Caco-2 (cell line): ENCODE measurements around the gene KIFAP3. TPM values are rescaled to one million over a fixed set of nuclear protein-coding genes. Genes with fewer than 3 reads are reported as not detected.

ENCODE experiments used
- BruUV-seq: library from RNA; stranded (reverse); fragments of 400-500 nt; replicated peaks from 2 replicates; lab custom pipeline; 2021; lab: Mats Ljungman, UMichigan
- CTCF ChIA-PET: fragments of 300-600 bp; sonication (Branson Sonifier 250); formaldehyde crosslinking; loops from one replicate; lab custom pipeline; 2022; ENCODE audit warnings: antibody characterized with exemption; lab: Charles Lee
- POLR2A ChIA-PET: fragments of 300-600 bp; sonication (Branson Sonifier 250); formaldehyde crosslinking; loops from one replicate; lab custom pipeline; 2022; ENCODE audit warnings: antibody characterized with exemption; lab: Charles Lee
- DNase-seq, 2 experiments: peaks; one replicate each; pipeline versions ENCODE4 v3.0.0 to v3.0.0-alpha.2; 2020 to 2022
- H3K27me3 ChIP-seq: replicated peaks from 2 replicates; pipeline ENCODE4 v1.6.0; 2011; ENCODE audit warnings: low read length; ENCODE audit not compliant: control insufficient read depth, insufficient read depth
- H3K36me3 ChIP-seq: 2 replicates; pipeline ENCODE4 v1.5.1; 2011; ENCODE audit warnings: low read length; ENCODE audit not compliant: control insufficient read depth, insufficient read depth
- H3K4me1 ChIP-seq: fragments of 250-450 bp; sonication (Bioruptor Pico); 2 replicates; pipeline ENCODE4 v1.5.1; 2020; ENCODE audit warnings: mild to moderate bottlenecking
- H3K4me3 ChIP-seq: 2 replicates; pipeline ENCODE4 v1.5.1; 2011; ENCODE audit warnings: low read depth, mild to moderate bottlenecking, control low read depth, low read length
- H3K9me3 ChIP-seq: fragments of 250-450 bp; sonication (Bioruptor Pico); 2 replicates; pipeline ENCODE4 v1.5.1; 2020; ENCODE audit warnings: mild to moderate bottlenecking, moderate library complexity
- H3K27ac Mint-ChIP-seq: one replicate; pipeline ENCODE4 v1.8.0; 2022; ENCODE audit warnings: mixed read lengths; ENCODE audit not compliant: unreplicated experiment
- H3K27me3 Mint-ChIP-seq: one replicate; pipeline ENCODE4 v1.8.0; 2022; ENCODE audit warnings: mixed read lengths; ENCODE audit not compliant: insufficient read depth, unreplicated experiment
- H3K36me3 Mint-ChIP-seq: one replicate; pipeline ENCODE4 v1.8.0; 2022; ENCODE audit warnings: mild to moderate bottlenecking, mixed read lengths; ENCODE audit not compliant: insufficient read depth, unreplicated experiment
- H3K4me1 Mint-ChIP-seq: one replicate; pipeline ENCODE4 v1.8.0; 2022; ENCODE audit warnings: low read depth, mixed read lengths; ENCODE audit not compliant: unreplicated experiment
- H3K4me3 Mint-ChIP-seq: one replicate; pipeline ENCODE4 v1.8.0; 2022; ENCODE audit warnings: mild to moderate bottlenecking, moderate library complexity, mixed read lengths; ENCODE audit not compliant: unreplicated experiment
- H3K9me3 Mint-ChIP-seq: one replicate; pipeline ENCODE4 v1.8.0; 2022; ENCODE audit warnings: mixed read lengths; ENCODE audit not compliant: unreplicated experiment
- intact Hi-C: fragments of 100-400 bp; cut with micrococcal nuclease; formaldehyde crosslinking; loops from one replicate; pipeline ENCODE4 v1.10.0; 2022; ENCODE audit not compliant: unreplicated experiment
- total RNA-seq: library from RNA; stranded (reverse); gene quantifications from 2 replicates; pipeline ENCODE4 v1.2.3, GENCODE V29; 2022
- TF ChIP-seq, protein P1 (sequence below), 2 experiments: fragments of 200-600 bp in 1 of 2; IDR thresholded peaks; 1 replicate in 1 of 2; 2 replicates in 1 of 2; pipeline versions ENCODE4 v1.5.1 to v1.8.0; 2011 to 2022; ENCODE audit warnings: antibody characterized with exemption in 1 of 2, control low read depth in 1 of 2, inconsistent platforms in 1 of 2, low read depth in 1 of 2, low read length in 1 of 2, mild to moderate bottlenecking in 1 of 2, moderate library complexity in 1 of 2; ENCODE audit not compliant: insufficient read depth in 1 of 2, severe bottlenecking in 1 of 2, unreplicated experiment in 1 of 2

Gene KIFAP3
- total RNA-seq, 1 experiment from 2014 or later = 10.9 TPM

DNA sequence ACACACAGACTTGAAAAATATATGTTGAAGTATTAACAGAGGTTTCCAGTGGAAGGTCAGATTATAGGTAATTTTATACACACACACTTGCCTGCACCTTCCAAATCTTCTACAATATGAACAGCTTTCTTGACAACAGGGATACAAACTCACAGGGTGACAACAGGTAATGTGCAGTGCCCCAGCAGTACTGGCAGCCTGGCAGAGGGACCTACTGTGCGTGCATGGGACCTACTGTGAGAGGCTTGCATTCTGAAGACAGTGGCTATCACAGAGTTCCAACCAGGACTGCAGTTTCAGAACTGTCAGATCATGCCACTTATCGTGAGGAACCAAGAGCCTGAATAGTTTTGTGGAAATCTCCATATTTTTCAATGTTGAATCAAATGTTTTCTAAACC lies 184.6 kb downstream of the KIFAP3 start:
- no TSS peak for BruUV-seq
- no peaks in the 10 kb centered on the region for H3K9me3 Mint-ChIP-seq
- no peaks in the 10 kb centered on the region for H3K9me3 ChIP-seq
- peaks cover 26% of the 10 kb centered on the region for H3K4me1 ChIP-seq
- peaks cover 26% of the 10 kb centered on the region for H3K4me1 Mint-ChIP-seq
- ChIA-PET CTCF (no interaction called here), POLR2A (no interaction called here)
- H3K4me3 ChIP-seq = no peak overlapping the region
- TF ChIP-seq, protein P1, sequence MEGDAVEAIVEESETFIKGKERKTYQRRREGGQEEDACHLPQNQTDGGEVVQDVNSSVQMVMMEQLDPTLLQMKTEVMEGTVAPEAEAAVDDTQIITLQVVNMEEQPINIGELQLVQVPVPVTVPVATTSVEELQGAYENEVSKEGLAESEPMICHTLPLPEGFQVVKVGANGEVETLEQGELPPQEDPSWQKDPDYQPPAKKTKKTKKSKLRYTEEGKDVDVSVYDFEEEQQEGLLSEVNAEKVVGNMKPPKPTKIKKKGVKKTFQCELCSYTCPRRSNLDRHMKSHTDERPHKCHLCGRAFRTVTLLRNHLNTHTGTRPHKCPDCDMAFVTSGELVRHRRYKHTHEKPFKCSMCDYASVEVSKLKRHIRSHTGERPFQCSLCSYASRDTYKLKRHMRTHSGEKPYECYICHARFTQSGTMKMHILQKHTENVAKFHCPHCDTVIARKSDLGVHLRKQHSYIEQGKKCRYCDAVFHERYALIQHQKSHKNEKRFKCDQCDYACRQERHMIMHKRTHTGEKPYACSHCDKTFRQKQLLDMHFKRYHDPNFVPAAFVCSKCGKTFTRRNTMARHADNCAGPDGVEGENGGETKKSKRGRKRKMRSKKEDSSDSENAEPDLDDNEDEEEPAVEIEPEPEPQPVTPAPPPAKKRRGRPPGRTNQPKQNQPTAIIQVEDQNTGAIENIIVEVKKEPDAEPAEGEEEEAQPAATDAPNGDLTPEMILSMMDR (IDR thresholded peaks at IDR 0.05; ENCODE audit: insufficient read depth in 1 of 2, low read depth in 1 of 2, low read length in 1 of 2, severe bottlenecking in 1 of 2, unreplicated experiment in 1 of 2) = no peak
- H3K4me3 Mint-ChIP-seq = no peak overlapping the region
- H3K27ac Mint-ChIP-seq = no peak overlapping the region
- no peak for DNase-seq
- no peaks in the 10 kb centered on the region for H3K36me3 ChIP-seq
- peaks cover 39% of the 10 kb centered on the region for H3K36me3 Mint-ChIP-seq
- H3K27me3 ChIP-seq = no peaks in the 10 kb centered on the region
- intact Hi-C loops = loop anchor here (5.0 kb wide), 1 partner anchor 318 kb away; no protein-coding TSS in a partner anchor
- H3K27me3 Mint-ChIP-seq = no peaks in the 10 kb centered on the region

DNA sequence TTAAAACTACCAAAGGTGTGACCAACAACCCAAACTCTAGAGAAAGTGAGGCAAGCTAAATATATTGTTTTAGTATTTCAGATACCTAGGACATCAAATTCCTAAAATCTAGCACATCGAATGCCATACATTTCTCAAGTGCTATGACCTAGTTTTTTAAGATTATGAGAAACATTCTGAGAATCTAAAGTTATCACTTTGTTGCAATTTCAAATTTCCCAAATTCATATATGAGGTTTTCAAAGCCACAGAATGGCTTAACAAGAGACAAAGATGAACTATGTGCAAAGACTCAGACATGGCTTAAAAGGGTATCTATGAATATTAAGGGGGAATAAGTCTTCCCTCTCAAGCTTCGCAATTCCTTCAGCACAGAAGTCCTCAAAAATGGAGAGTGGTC lies 187.6 kb downstream of the KIFAP3 start:
- ChIA-PET POLR2A (no interaction called here), CTCF (no interaction called here)
- no peak for DNase-seq
- no peak overlapping the region for H3K27ac Mint-ChIP-seq
- peaks cover 30% of the 10 kb centered on the region for H3K36me3 Mint-ChIP-seq
- intact Hi-C loops = no loop called here
- peaks cover 14% of the 10 kb centered on the region for H3K4me1 Mint-ChIP-seq
- no peak overlapping the region for H3K4me3 ChIP-seq
- H3K9me3 Mint-ChIP-seq = no peaks in the 10 kb centered on the region
- H3K9me3 ChIP-seq = no peaks in the 10 kb centered on the region
- no peaks in the 10 kb centered on the region for H3K27me3 Mint-ChIP-seq
- no peak overlapping the region for H3K4me3 Mint-ChIP-seq
- peaks cover 17% of the 10 kb centered on the region for H3K4me1 ChIP-seq
- no peaks in the 10 kb centered on the region for H3K36me3 ChIP-seq
- TF ChIP-seq, protein P1 (IDR thresholded peaks at IDR 0.05; ENCODE audit: insufficient read depth in 1 of 2, low read depth in 1 of 2, low read length in 1 of 2, severe bottlenecking in 1 of 2, unreplicated experiment in 1 of 2) = no peak
- H3K27me3 ChIP-seq = no peaks in the 10 kb centered on the region
- BruUV-seq = no TSS peak

DNA sequence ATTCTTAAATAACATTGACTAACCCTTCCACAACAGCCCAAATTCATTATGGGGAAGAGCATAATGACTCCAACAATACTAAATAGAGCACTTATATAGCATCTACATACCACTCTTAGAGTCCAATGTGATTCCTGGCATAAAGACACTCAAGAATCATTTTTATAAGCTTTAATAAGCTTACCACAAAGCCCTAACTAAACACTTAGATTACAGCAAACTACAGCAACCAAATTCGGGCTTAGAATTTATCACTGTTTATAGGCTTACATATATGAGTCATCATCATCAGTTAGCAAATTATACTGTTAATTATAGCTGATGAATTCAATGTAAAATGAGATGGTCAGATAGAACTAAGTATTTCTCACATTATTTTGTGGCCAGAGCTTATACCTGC lies 188.1 kb downstream of the KIFAP3 start:
- TF ChIP-seq, protein P1 (IDR thresholded peaks at IDR 0.05; ENCODE audit: insufficient read depth in 1 of 2, low read depth in 1 of 2, low read length in 1 of 2, severe bottlenecking in 1 of 2, unreplicated experiment in 1 of 2) = no peak
- no peaks in the 10 kb centered on the region for H3K27me3 Mint-ChIP-seq
- no peaks in the 10 kb centered on the region for H3K9me3 Mint-ChIP-seq
- H3K9me3 ChIP-seq = no peaks in the 10 kb centered on the region
- intact Hi-C loops = no loop called here
- CTCF ChIA-PET = no interaction called here
- no TSS peak for BruUV-seq
- POLR2A ChIA-PET = no interaction called here
- H3K27ac Mint-ChIP-seq = no peak overlapping the region
- no peaks in the 10 kb centered on the region for H3K27me3 ChIP-seq
- DNase-seq = no peak
- no peaks in the 10 kb centered on the region for H3K36me3 ChIP-seq
- peaks cover 12% of the 10 kb centered on the region for H3K4me1 ChIP-seq
- peaks cover 11% of the 10 kb centered on the region for H3K4me1 Mint-ChIP-seq
- H3K4me3 Mint-ChIP-seq = no peak overlapping the region
- H3K36me3 Mint-ChIP-seq = peaks cover 28% of the 10 kb centered on the region
- no peak overlapping the region for H3K4me3 ChIP-seq
